ENCODE data around the gene PVALEF.

PVALEF gene

GRCh38 chr17:81190591-81190990, 25.3 kb downstream of the PVALEF start:
- no peak overlapping the region for H3K27ac ChIP-seq
- H3K4me3 ChIP-seq, result no peak overlapping the region
- no peak for DNase-seq (ENCODE audit: low spot score)
- TF ChIP-seq CTCF (IDR thresholded peaks at IDR 0.05), result no peak

GRCh38 chr17:81191116-81191515, 25.8 kb downstream of the PVALEF start:
- no peak overlapping the region for H3K27ac ChIP-seq
- H3K4me3 ChIP-seq, result no peak overlapping the region
- TF ChIP-seq CTCF (IDR thresholded peaks at IDR 0.05), result no peak
- no peak for DNase-seq (ENCODE audit: low spot score)

- TF ChIP-seq CTCF (IDR thresholded peaks at IDR 0.05), result no peak
- no peak for DNase-seq (ENCODE audit: low spot score)
- no peak overlapping the region for H3K27ac ChIP-seq
- H3K4me3 ChIP-seq, result no peak overlapping the region
Observed at GRCh38 chr17:81191646-81192045, 26.3 kb downstream of the PVALEF start.

GRCh38 chr17:81192386-81193050, 27.2 kb downstream of the PVALEF start:
- DNase-seq (ENCODE audit: low spot score), result no peak
- Histone ChIP-seq H3K4me3 (no peak overlapping the region), H3K27ac (no peak overlapping the region)
- no peak for TF ChIP-seq CTCF (IDR thresholded peaks at IDR 0.05)

- no peak for DNase-seq (ENCODE audit: low spot score)
- TF ChIP-seq CTCF (IDR thresholded peaks at IDR 0.05), result no peak
- Histone ChIP-seq H3K4me3 (no peak overlapping the region), H3K27ac (no peak overlapping the region)
Observed at GRCh38 chr17:81193051-81193410, 27.7 kb downstream of the PVALEF start.

GRCh38 chr17:81193470-81194224, 28.3 kb downstream of the PVALEF start:
- Histone ChIP-seq H3K27ac (no peak overlapping the region), H3K4me3 (no peak overlapping the region)
- no peak for TF ChIP-seq CTCF (IDR thresholded peaks at IDR 0.05)
- DNase-seq (ENCODE audit: low spot score), result no peak

GRCh38 chr17:81194225-81194760, 29.0 kb downstream of the PVALEF start:
- no peak for DNase-seq (ENCODE audit: low spot score)
- no peak overlapping the region for H3K27ac ChIP-seq
- no peak overlapping the region for H3K4me3 ChIP-seq
- TF ChIP-seq CTCF (IDR thresholded peaks at IDR 0.05), result no peak
